HEK293 (cell line): ENCODE measurements around the gene ELL2.

Experiments
- CTCF ChIA-PET: fragments of 350-600 bp; formaldehyde crosslinking; extraction: SDS; loops from one replicate; lab custom pipeline; 2021; ENCODE audit warnings: antibody characterized with exemption; lab: Yijun Ruan, JAX
- POLR2A ChIA-PET: fragments of 300-600 bp; formaldehyde crosslinking; extraction: SDS; loops from one replicate; lab custom pipeline; 2020; ENCODE audit warnings: antibody characterized with exemption, inconsistent platforms; lab: Yijun Ruan, JAX
- H3K27ac ChIP-seq: fragments of 200-500 bp; sonication (Bioruptor generic); 2 replicates; pipeline ENCODE4 v1.5.1; 2014; ENCODE audit warnings: low read depth, low read length, control low read depth, inconsistent platforms; ENCODE audit errors: extremely low read depth
- H3K36me3 ChIP-seq, 2 experiments: fragments of 200-500 bp in 1 of 2; sonication (Bioruptor generic) in 1 of 2; 1 replicate in 1 of 2; 2 replicates in 1 of 2; pipeline ENCODE4 v1.5.1; 2014 to 2017; ENCODE audit warnings: inconsistent platforms in 2 of 2, low read length in 2 of 2; ENCODE audit not compliant: control insufficient read depth in 2 of 2, insufficient read depth in 1 of 2
- H3K4me1 ChIP-seq: fragments of 200-500 bp; sonication (Bioruptor generic); 2 replicates; pipeline ENCODE4 v1.5.1; 2014; ENCODE audit warnings: mild to moderate bottlenecking, low read length, inconsistent platforms; ENCODE audit not compliant: control insufficient read depth, insufficient read depth
- H3K4me3 ChIP-seq: 2 replicates; pipeline ENCODE4 v1.5.1; 2011; ENCODE audit warnings: low read depth, mild to moderate bottlenecking, control low read depth, low read length, moderate library complexity
- H3K9me3 ChIP-seq: fragments of 200-500 bp; sonication (Bioruptor generic); 2 replicates; pipeline ENCODE4 v1.5.1; 2014; ENCODE audit warnings: low read depth, low read length, inconsistent platforms; ENCODE audit not compliant: control insufficient read depth, insufficient read depth
- BCL6B ChIP-seq: fragments of 450-650 bp; formaldehyde crosslinking; IDR thresholded peaks from 2 replicates; pipeline ENCODE4 v1.5.1; 2017; ENCODE audit warnings: missing biosample characterization, missing genetic modification characterization
- PRDM1 ChIP-seq: fragments of 450-650 bp; formaldehyde crosslinking; IDR thresholded peaks from 2 replicates; pipeline ENCODE4; 2016; ENCODE audit warnings: missing biosample characterization, missing genetic modification characterization
- REPIN1 ChIP-seq: fragments of 450-650 bp; formaldehyde crosslinking; IDR thresholded peaks from 2 replicates; pipeline ENCODE4 v1.5.1; 2017; ENCODE audit warnings: missing biosample characterization, missing genetic modification characterization, low read depth
- REST ChIP-seq: fragments of 450-650 bp; formaldehyde crosslinking; IDR thresholded peaks from 2 replicates; pipeline ENCODE4 v1.5.1; 2016; ENCODE audit warnings: missing biosample characterization, missing genetic modification characterization
- ZFP3 ChIP-seq: fragments of 450-650 bp; formaldehyde crosslinking; IDR thresholded peaks from 2 replicates; pipeline ENCODE4 v1.5.1; 2016; ENCODE audit warnings: low read depth, missing biosample characterization, missing genetic modification characterization
- ZNF132 ChIP-seq: fragments of 450-650 bp; formaldehyde crosslinking; IDR thresholded peaks from 2 replicates; pipeline ENCODE4 v1.5.1; 2017; ENCODE audit warnings: missing biosample characterization, missing genetic modification characterization, borderline replicate concordance
- ZNF24 ChIP-seq: fragments of 450-650 bp; formaldehyde crosslinking; IDR thresholded peaks from 2 replicates; pipeline ENCODE4 v1.5.1; 2016; ENCODE audit warnings: missing biosample characterization, missing genetic modification characterization
- ZNF274 ChIP-seq, 2 experiments: fragments of 200-500 bp in 1 of 2; fragments of 450-650 bp in 1 of 2; sonication (Bioruptor generic) in 1 of 2; formaldehyde crosslinking in 1 of 2; IDR thresholded peaks; 2 replicates each; pipeline versions ENCODE4 v1.5.1 to v1.6.1; 2014 to 2016; ENCODE audit warnings: borderline replicate concordance in 1 of 2, inconsistent platforms in 1 of 2, low read length in 1 of 2, missing biosample characterization in 1 of 2, missing genetic modification characterization in 1 of 2
- ZNF354C ChIP-seq: fragments of 450-650 bp; formaldehyde crosslinking; IDR thresholded peaks from 2 replicates; pipeline ENCODE4 v1.5.1; 2016; ENCODE audit warnings: missing biosample characterization, missing genetic modification characterization, low read depth, borderline replicate concordance
- ZNF394 ChIP-seq: fragments of 450-650 bp; formaldehyde crosslinking; IDR thresholded peaks from 2 replicates; pipeline ENCODE4 v1.5.1; 2016; ENCODE audit warnings: missing biosample characterization, missing genetic modification characterization, mild to moderate bottlenecking, moderate library complexity, borderline replicate concordance
- ZNF548 ChIP-seq: fragments of 450-650 bp; formaldehyde crosslinking; IDR thresholded peaks from 2 replicates; pipeline ENCODE4 v1.5.1; 2016; ENCODE audit warnings: missing biosample characterization, missing genetic modification characterization
- ZNF626 ChIP-seq: fragments of 450-650 bp; sonication (Bioruptor Pico); formaldehyde crosslinking; IDR thresholded peaks from 2 replicates; pipeline ENCODE4 v1.5.1; 2018; ENCODE audit warnings: missing biosample characterization, missing genetic modification characterization, inconsistent platforms
- ZNF654 ChIP-seq: fragments of 450-650 bp; formaldehyde crosslinking; IDR thresholded peaks from 2 replicates; pipeline ENCODE4 v1.5.1; 2016; ENCODE audit warnings: low read depth, missing biosample characterization, missing genetic modification characterization
- ZNF658 ChIP-seq: fragments of 450-650 bp; formaldehyde crosslinking; IDR thresholded peaks from 2 replicates; pipeline ENCODE4; 2016; ENCODE audit warnings: missing biosample characterization, missing genetic modification characterization
- ZNF707 ChIP-seq: fragments of 450-650 bp; formaldehyde crosslinking; IDR thresholded peaks from 2 replicates; pipeline ENCODE4 v1.5.1; 2016; ENCODE audit warnings: missing biosample characterization, missing genetic modification characterization
- ZNF785 ChIP-seq: fragments of 450-650 bp; formaldehyde crosslinking; IDR thresholded peaks from 2 replicates; pipeline ENCODE4 v1.5.1; 2016; ENCODE audit warnings: missing biosample characterization, missing genetic modification characterization
- TF ChIP-seq, protein P1 (sequence below): fragments of 450-650 bp; formaldehyde crosslinking; IDR thresholded peaks from 2 replicates; pipeline ENCODE4 v1.5.1; 2016; ENCODE audit warnings: missing biosample characterization, missing genetic modification characterization
- TF ChIP-seq, protein P2 (sequence below): fragments of 450-650 bp; formaldehyde crosslinking; IDR thresholded peaks from 2 replicates; pipeline ENCODE4 v1.5.1; 2017; ENCODE audit warnings: missing biosample characterization, mild to moderate bottlenecking, missing genetic modification characterization, moderate library complexity

The ELL2 gene

DNA sequence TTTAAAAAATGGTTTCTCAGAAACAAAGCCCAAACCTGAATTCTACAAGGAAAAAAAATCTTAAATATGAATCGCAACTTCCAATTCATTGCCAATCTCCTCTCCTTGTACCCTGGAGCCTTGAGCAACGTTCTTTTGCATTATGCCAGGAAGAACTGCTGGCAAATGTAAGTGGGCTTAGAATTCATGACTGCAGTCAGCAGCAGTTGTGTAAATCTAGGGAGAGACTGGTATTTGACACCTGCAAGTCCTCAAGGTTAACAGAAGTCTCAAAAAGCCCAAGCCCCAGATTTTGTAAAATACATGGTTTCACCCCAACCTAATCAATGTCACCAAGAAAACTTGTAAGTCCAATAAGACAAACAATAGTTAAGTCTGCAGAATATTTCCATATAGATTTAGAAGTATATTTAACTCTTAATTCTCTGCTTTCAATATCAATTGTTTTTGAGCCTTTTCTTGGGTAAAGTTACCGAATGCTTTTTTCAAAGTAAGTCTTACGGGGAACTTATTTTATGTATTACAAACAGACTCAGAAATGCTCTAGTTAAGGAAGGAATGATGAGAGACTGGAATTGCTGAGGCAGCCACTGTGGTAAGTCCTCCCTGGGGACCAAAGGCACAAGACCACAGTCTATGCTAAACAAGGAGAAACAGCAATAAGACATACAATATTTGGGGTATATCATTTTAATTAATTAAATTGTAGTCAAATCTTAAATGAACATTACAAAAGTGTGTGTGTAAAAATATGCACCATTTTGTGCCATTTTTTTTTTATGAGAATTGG is 31.3 kb downstream of the ELL2 start:
- no peak overlapping the region for H3K4me3 ChIP-seq
- H3K36me3 ChIP-seq, result no peaks in the 10 kb centered on the region
- CTCF ChIA-PET, result no interaction called here
- no peaks in the 10 kb centered on the region for H3K9me3 ChIP-seq
- no peak for TF ChIP-seq ZNF707
- no peak for TF ChIP-seq REST (tag by site-specific recombination)
- TF ChIP-seq ZNF274 (IDR thresholded peaks at IDR 0.05; ENCODE audit: low read length), result no peak
- TF ChIP-seq ZNF274 (tag by site-specific recombination; IDR thresholded peaks at IDR 0.05; ENCODE audit: borderline replicate concordance), result no peak
- TF ChIP-seq ZNF132 (tag by site-specific recombination), result no peak
- no peak for TF ChIP-seq REPIN1 (tag by site-specific recombination)
- TF ChIP-seq ZNF394 (tag by site-specific recombination), result no peak
- TF ChIP-seq, protein P1, sequence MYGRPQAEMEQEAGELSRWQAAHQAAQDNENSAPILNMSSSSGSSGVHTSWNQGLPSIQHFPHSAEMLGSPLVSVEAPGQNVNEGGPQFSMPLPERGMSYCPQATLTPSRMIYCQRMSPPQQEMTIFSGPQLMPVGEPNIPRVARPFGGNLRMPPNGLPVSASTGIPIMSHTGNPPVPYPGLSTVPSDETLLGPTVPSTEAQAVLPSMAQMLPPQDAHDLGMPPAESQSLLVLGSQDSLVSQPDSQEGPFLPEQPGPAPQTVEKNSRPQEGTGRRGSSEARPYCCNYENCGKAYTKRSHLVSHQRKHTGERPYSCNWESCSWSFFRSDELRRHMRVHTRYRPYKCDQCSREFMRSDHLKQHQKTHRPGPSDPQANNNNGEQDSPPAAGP (tag by site-specific recombination), result no peak
- TF ChIP-seq ZFP3 (tag by site-specific recombination), result no peak
- no peak for TF ChIP-seq ZNF548 (tag by site-specific recombination)
- TF ChIP-seq, protein P2, sequence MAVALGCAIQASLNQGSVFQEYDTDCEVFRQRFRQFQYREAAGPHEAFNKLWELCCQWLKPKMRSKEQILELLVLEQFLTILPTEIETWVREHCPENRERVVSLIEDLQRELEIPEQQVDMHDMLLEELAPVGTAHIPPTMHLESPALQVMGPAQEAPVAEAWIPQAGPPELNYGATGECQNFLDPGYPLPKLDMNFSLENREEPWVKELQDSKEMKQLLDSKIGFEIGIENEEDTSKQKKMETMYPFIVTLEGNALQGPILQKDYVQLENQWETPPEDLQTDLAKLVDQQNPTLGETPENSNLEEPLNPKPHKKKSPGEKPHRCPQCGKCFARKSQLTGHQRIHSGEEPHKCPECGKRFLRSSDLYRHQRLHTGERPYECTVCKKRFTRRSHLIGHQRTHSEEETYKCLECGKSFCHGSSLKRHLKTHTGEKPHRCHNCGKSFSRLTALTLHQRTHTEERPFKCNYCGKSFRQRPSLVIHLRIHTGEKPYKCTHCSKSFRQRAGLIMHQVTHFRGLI (tag by site-specific recombination), result no peak
- TF ChIP-seq ZNF785 (tag by site-specific recombination), result no peak
- TF ChIP-seq PRDM1, result no peak
- TF ChIP-seq ZNF658 (tag by site-specific recombination), result no peak
- TF ChIP-seq ZNF626 (tag by site-specific recombination), result no peak
- TF ChIP-seq ZNF24 (tag by site-specific recombination), result no peak
- no peak for TF ChIP-seq ZNF654 (tag by site-specific recombination)
- TF ChIP-seq BCL6B (tag by site-specific recombination), result no peak
- TF ChIP-seq ZNF354C (tag by site-specific recombination), result no peak
- TF ChIP-seq, all 188 proteins: peak for 0
- Histone ChIP-seq H3K4me1 (peaks cover 20% of the 10 kb centered on the region), H3K27ac (no peak overlapping the region)
- POLR2A ChIA-PET, result no interaction called here
